ENCODE data around the gene NPM3.
A peak's percentile ranks its signal among the peaks of the same experiment; 100 is the strongest.

The NPM3 gene

GRCh38 chr10:101782811-101783735, at the start of gene NPM3:
Gene NPM3 (minus strand): TSS chr10:101783446. CDS start chr10:101783390, 56 bp downstream.
- peak; percentile 76 to 80 for DNase-seq (ENCODE audit: low read depth in 2 of 2)

- no peak for DNase-seq (ENCODE audit: low read depth in 2 of 2)
These were observed 49.1 kb upstream of the NPM3 start for GRCh38 chr10:101832325-101832771.

- DNase-seq (ENCODE audit: low read depth in 2 of 2) = no peak
These were observed 48.0 kb upstream of the NPM3 start for GRCh38 chr10:101831169-101831811.

GRCh38 chr10:101830322-101831168, 47.3 kb upstream of the NPM3 start:
- DNase-seq (ENCODE audit: low read depth in 2 of 2) = peak; percentile 85 to 93

- DNase-seq (ENCODE audit: low read depth in 2 of 2) = peak; percentile 46 to 47
These were observed 46.5 kb upstream of the NPM3 start for GRCh38 chr10:101829561-101830315.

GRCh38 chr10:101828766-101829551, 45.7 kb upstream of the NPM3 start:
- no peak for DNase-seq (ENCODE audit: low read depth in 2 of 2)

- DNase-seq (ENCODE audit: low read depth in 2 of 2) = no peak
These were observed 44.8 kb upstream of the NPM3 start for GRCh38 chr10:101827919-101828600.

- no peak for DNase-seq (ENCODE audit: low read depth in 2 of 2)
These were observed 43.7 kb upstream of the NPM3 start for GRCh38 chr10:101826852-101827434.

GRCh38 chr10:101824736-101825135, 41.5 kb upstream of the NPM3 start:
- no peak for DNase-seq (ENCODE audit: low read depth in 2 of 2)

GRCh38 chr10:101818872-101819633, 35.8 kb upstream of the NPM3 start:
- no peak for DNase-seq (ENCODE audit: low read depth in 2 of 2)

GRCh38 chr10:101818119-101818871, 35.0 kb upstream of the NPM3 start, which contains the start of gene OGA:
Gene OGA (minus strand): TSS chr10:101818444. CDS start chr10:101818022, 422 bp downstream.
- DNase-seq (ENCODE audit: low read depth in 2 of 2) = peak; percentile 92 to 94

- DNase-seq (ENCODE audit: low read depth in 2 of 2) = peak in 1 of 2 donors; percentile 14
These were observed 34.3 kb upstream of the NPM3 start for GRCh38 chr10:101817337-101818118.

GRCh38 chr10:101816913-101817336, 33.7 kb upstream of the NPM3 start:
- DNase-seq (ENCODE audit: low read depth in 2 of 2) = no peak

GRCh38 chr10:101816376-101816775, 33.1 kb upstream of the NPM3 start:
- DNase-seq (ENCODE audit: low read depth in 2 of 2) = no peak

GRCh38 chr10:101814466-101815071, 31.3 kb upstream of the NPM3 start:
- no peak for DNase-seq (ENCODE audit: low read depth in 2 of 2)

- no peak for DNase-seq (ENCODE audit: low read depth in 2 of 2)
These were observed 29.4 kb upstream of the NPM3 start for GRCh38 chr10:101812606-101813005.
